ENCODE results near the gene TSHZ3. TPM values are rescaled to one million over a fixed set of nuclear protein-coding genes. Genes with fewer than 3 reads are reported as not detected.

TSHZ3 gene
- total RNA-seq, 4 donors from 2014 or later: 4.9 to 8.1 (median 7.5) TPM

GRCh38 chr19:31387717-31388301 is 38.6 kb upstream of the TSHZ3 start:
- TF ChIP-seq CTCF (IDR thresholded peaks at IDR 0.05; ENCODE audit: low read depth): no peak

GRCh38 chr19:31386806-31387205 is 37.6 kb upstream of the TSHZ3 start:
- no peak for TF ChIP-seq CTCF (IDR thresholded peaks at IDR 0.05; ENCODE audit: low read depth)

GRCh38 chr19:31385744-31386143 is 36.5 kb upstream of the TSHZ3 start:
- no peak for TF ChIP-seq CTCF (IDR thresholded peaks at IDR 0.05; ENCODE audit: low read depth)

- no peak for TF ChIP-seq CTCF (IDR thresholded peaks at IDR 0.05; ENCODE audit: low read depth)
Measured at GRCh38 chr19:31383553-31383952, 34.3 kb upstream of the TSHZ3 start.

GRCh38 chr19:31380854-31381253 is 31.6 kb upstream of the TSHZ3 start:
- no peak for TF ChIP-seq CTCF (IDR thresholded peaks at IDR 0.05; ENCODE audit: low read depth)

GRCh38 chr19:31378404-31378803 is 29.2 kb upstream of the TSHZ3 start:
- TF ChIP-seq CTCF (IDR thresholded peaks at IDR 0.05; ENCODE audit: low read depth): no peak

- no peak for TF ChIP-seq CTCF (IDR thresholded peaks at IDR 0.05; ENCODE audit: low read depth)
Measured at GRCh38 chr19:31377736-31378135, 28.5 kb upstream of the TSHZ3 start.
